ENCODE results near the gene ARHGAP18.

ARHGAP18 gene

GRCh38 chr6:129565366-129565765, 144.6 kb downstream of the ARHGAP18 start:
- DNase-seq, result no peak
- Mint-ChIP-seq H3K4me3 (no peak overlapping the region), H3K9me3 (no peaks in the 10 kb centered on the region), H3K27me3 (peaks cover 4% of the 10 kb centered on the region), H3K27ac (no peak overlapping the region), H3K4me1 (no peaks in the 10 kb centered on the region), H3K36me3 (peaks cover 2% of the 10 kb centered on the region)
- CTCF ChIA-PET, result interaction anchor here (0.9 to 3.2 kb wide), 5 partner anchors 10 to 210 kb away, joined by 3 to 23 read pairs (median 7); no protein-coding TSS in a partner anchor

DNA sequence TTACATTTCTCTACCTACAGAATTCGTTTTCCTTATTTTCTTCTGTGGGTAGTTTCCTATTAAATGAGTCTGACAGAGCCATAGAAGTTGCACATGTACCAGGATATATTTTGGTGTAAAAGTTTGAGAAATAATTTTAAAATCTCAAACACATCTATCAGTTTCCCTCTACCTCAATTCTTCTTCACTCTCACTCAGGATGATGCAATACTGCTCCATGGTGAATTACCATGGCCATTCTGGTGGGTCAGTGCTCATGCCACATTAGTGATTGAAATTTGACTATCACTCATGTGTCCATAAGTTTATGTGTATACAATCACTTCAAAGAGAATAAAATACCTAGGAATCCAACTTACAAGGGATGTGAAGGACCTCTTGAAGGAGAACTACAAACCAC, 151.7 kb downstream of the ARHGAP18 start:
- no peaks in the 10 kb centered on the region for H3K9me3 Mint-ChIP-seq
- CTCF ChIA-PET, result no interaction called here

GRCh38 chr6:129555206-129555832, 154.7 kb downstream of the ARHGAP18 start:
- Mint-ChIP-seq H3K4me1 (no peaks in the 10 kb centered on the region), H3K9me3 (no peaks in the 10 kb centered on the region), H3K27ac (no peak overlapping the region), H3K36me3 (no peaks in the 10 kb centered on the region), H3K27me3 (peaks cover 3% of the 10 kb centered on the region), H3K4me3 (no peak overlapping the region)
- CTCF ChIA-PET, result interaction anchor here (1.3 kb wide), 1 partner anchor 227 kb away, joined by 3 read pairs; no protein-coding TSS in a partner anchor
- DNase-seq, result no peak

More for the DNA sequence above, 151.7 kb downstream of the ARHGAP18 start:
- Mint-ChIP-seq H3K27ac (no peak overlapping the region), H3K4me3 (no peak overlapping the region), H3K27me3 (no peaks in the 10 kb centered on the region), H3K4me1 (no peaks in the 10 kb centered on the region), H3K36me3 (no peaks in the 10 kb centered on the region)
- no peak for DNase-seq

GRCh38 chr6:129552413-129552812, 157.6 kb downstream of the ARHGAP18 start:
- Mint-ChIP-seq H3K9me3 (no peaks in the 10 kb centered on the region), H3K36me3 (no peaks in the 10 kb centered on the region), H3K4me1 (peaks cover 2% of the 10 kb centered on the region), H3K27ac (no peak overlapping the region), H3K27me3 (peaks cover 3% of the 10 kb centered on the region), H3K4me3 (no peak overlapping the region)
- DNase-seq, result no peak
- CTCF ChIA-PET, result no interaction called here

- Mint-ChIP-seq H3K27ac (no peak overlapping the region), H3K36me3 (no peaks in the 10 kb centered on the region), H3K9me3 (no peaks in the 10 kb centered on the region), H3K4me1 (peaks cover 6% of the 10 kb centered on the region), H3K4me3 (no peak overlapping the region), H3K27me3 (peaks cover 3% of the 10 kb centered on the region)
- CTCF ChIA-PET, result no interaction called here
- no peak for DNase-seq
These were observed 158.5 kb downstream of the ARHGAP18 start for GRCh38 chr6:129551486-129551885.

DNA sequence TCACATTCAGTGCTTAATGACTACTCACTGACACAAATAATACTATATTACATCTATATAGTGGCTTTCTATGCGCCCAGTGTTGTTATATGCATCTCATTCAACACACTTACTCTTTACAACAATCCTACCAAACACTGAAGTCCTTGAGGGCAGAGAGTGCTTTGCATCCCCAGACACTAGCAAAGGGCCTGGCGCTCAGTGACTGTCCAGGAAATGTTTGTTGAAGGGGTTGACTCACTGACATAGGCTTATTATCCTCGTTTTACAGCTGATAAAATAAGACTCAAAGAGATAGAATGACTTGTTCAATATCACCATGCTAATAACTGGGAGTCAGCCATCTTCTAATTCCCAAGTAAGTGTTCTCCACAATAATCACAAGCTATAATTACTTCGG, 163.3 kb downstream of the ARHGAP18 start:
- DNase-seq, result no peak
- no peak overlapping the region for H3K27ac Mint-ChIP-seq
- H3K4me3 Mint-ChIP-seq, result no peak overlapping the region
- CTCF ChIA-PET, result no interaction called here
- no peaks in the 10 kb centered on the region for H3K9me3 Mint-ChIP-seq
- H3K36me3 Mint-ChIP-seq, result no peaks in the 10 kb centered on the region
- peaks cover 14% of the 10 kb centered on the region for H3K4me1 Mint-ChIP-seq
- H3K27me3 Mint-ChIP-seq, result peaks cover 3% of the 10 kb centered on the region

DNA sequence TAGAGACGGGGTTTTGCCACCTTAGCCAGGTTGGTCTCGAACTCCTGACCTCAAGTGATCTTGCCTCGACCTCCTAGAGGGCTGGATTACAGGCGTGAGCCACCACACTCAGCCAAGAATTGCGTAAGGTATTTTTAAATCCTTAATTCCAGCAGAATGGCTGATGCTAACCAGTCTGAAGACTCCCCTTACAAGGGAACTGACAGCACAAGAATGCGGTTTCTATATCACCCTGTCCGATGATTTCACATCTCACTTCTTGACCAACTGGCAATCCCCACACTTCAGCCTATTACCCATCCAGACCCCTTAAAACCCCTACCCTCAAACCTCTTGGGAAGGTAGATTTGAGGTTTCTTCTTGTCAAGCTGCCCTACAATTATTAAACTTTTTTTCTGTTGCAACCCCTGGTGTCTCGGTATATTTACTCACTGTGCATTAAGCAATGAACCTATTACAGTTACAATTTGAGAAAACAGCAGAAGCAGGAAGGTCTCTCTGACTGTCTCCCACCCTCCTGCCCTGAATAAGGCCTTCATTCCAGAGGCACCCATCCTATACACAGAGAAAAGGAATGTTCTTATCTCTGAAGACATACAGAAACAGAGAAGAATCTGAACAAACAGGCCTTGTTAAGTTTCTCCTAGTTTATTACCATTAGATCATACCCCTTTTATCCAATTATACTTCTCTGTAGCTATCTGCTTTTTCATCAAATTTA, 164.9 kb downstream of the ARHGAP18 start:
- no peaks in the 10 kb centered on the region for H3K9me3 Mint-ChIP-seq
- H3K27me3 Mint-ChIP-seq, result no peaks in the 10 kb centered on the region
- CTCF ChIA-PET, result no interaction called here
- H3K27ac Mint-ChIP-seq, result no peak overlapping the region
- H3K36me3 Mint-ChIP-seq, result no peaks in the 10 kb centered on the region
- peaks cover 14% of the 10 kb centered on the region for H3K4me1 Mint-ChIP-seq
- H3K4me3 Mint-ChIP-seq, result no peak overlapping the region
- no peak for DNase-seq

GRCh38 chr6:129543981-129544380, 166.0 kb downstream of the ARHGAP18 start:
- no peak for DNase-seq
- H3K4me3 Mint-ChIP-seq, result no peak overlapping the region
- no peak overlapping the region for H3K27ac Mint-ChIP-seq
- peaks cover 14% of the 10 kb centered on the region for H3K4me1 Mint-ChIP-seq
- CTCF ChIA-PET, result no interaction called here
- H3K27me3 Mint-ChIP-seq, result peaks cover 8% of the 10 kb centered on the region
- H3K9me3 Mint-ChIP-seq, result no peaks in the 10 kb centered on the region
- no peaks in the 10 kb centered on the region for H3K36me3 Mint-ChIP-seq

DNA sequence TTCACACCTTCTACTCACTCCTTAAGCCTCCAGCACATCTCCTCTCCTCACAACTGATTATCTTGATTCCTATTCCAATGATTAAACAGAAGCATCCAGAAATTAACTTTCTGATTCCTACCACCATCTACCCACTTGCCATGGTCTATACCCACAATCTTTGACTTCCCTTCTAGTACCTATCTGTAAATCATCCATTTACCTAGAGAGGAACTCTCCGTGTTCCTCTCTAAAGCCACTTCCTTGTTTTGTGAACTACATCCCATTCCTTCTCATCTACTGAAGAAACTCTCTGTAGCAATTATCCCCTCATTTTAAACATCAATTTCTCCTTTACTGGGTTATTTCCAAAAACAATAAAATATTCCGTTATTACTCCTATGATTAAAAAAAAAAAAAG, 167.3 kb downstream of the ARHGAP18 start:
- DNase-seq, result no peak
- Mint-ChIP-seq H3K27me3 (peaks cover 9% of the 10 kb centered on the region), H3K4me1 (peaks cover 14% of the 10 kb centered on the region), H3K27ac (no peak overlapping the region), H3K4me3 (no peak overlapping the region), H3K36me3 (no peaks in the 10 kb centered on the region), H3K9me3 (no peaks in the 10 kb centered on the region)
- CTCF ChIA-PET, result no interaction called here

DNA sequence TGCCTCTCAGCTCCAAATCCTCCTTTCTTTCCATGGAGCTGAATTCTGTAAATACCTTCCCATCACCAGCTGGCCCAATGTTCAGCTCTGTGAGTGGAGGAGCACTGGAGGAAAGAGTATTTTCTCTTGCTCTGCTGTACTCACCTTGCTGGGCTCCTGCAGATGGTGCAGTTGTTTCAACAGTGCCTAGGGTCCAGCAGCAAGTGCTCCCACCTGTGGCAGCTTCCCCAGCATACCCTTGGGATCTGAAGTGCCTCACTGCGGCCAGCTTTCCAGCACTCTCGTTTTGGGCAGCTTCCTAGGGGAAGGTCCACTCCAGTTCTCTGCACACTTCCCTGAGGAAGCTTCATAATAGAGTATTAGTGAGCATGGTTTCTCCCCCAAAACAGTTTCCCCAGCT, 170.9 kb downstream of the ARHGAP18 start:
- Mint-ChIP-seq H3K4me1 (no peaks in the 10 kb centered on the region), H3K36me3 (no peaks in the 10 kb centered on the region), H3K4me3 (no peak overlapping the region), H3K27ac (no peak overlapping the region), H3K27me3 (peaks cover 9% of the 10 kb centered on the region), H3K9me3 (no peaks in the 10 kb centered on the region)
- no peak for DNase-seq
- CTCF ChIA-PET, result no interaction called here

- no peak for DNase-seq
- H3K4me1 Mint-ChIP-seq, result no peaks in the 10 kb centered on the region
- H3K9me3 Mint-ChIP-seq, result no peaks in the 10 kb centered on the region
- CTCF ChIA-PET, result no interaction called here
- H3K27me3 Mint-ChIP-seq, result peaks cover 9% of the 10 kb centered on the region
- no peak overlapping the region for H3K27ac Mint-ChIP-seq
- no peaks in the 10 kb centered on the region for H3K36me3 Mint-ChIP-seq
- H3K4me3 Mint-ChIP-seq, result no peak overlapping the region
These were observed 173.7 kb downstream of the ARHGAP18 start for GRCh38 chr6:129536271-129536670.

GRCh38 chr6:129534926-129535325, 175.1 kb downstream of the ARHGAP18 start:
- Mint-ChIP-seq H3K4me1 (no peaks in the 10 kb centered on the region), H3K27ac (no peak overlapping the region), H3K36me3 (no peaks in the 10 kb centered on the region), H3K27me3 (peaks cover 9% of the 10 kb centered on the region), H3K4me3 (no peak overlapping the region), H3K9me3 (no peaks in the 10 kb centered on the region)
- no peak for DNase-seq
- CTCF ChIA-PET, result interaction anchor here (0.5 kb wide), 1 partner anchor 25 kb away, joined by 3 read pairs; no protein-coding TSS in a partner anchor

Data from activated naive CD4-positive, alpha-beta T cell treated with anti-CD3 and anti-CD28 coated beads, Interleukin-2, amount 10 ng/mL, durations not matched to agents 7 days and 5 days (primary cell).